ENCODE data around the gene OPCML. TPM values are rescaled to one million over a fixed set of nuclear protein-coding genes. Genes with fewer than 3 reads are reported as not detected.

The OPCML gene
- polyA plus RNA-seq, 1 donor from 2014 or later: 11.6 TPM

GRCh38 chr11:132621976-132622580 lies 910.2 kb downstream of the OPCML start:
- Histone ChIP-seq H4K20me1 (ENCODE audit: insufficient read depth) (no peaks in the 10 kb centered on the region), H2AFZ (ENCODE audit: low read depth, low read length) (no peak overlapping the region), H3K27me3 (ENCODE audit: insufficient read depth, low read depth, low read length) (no peaks in the 10 kb centered on the region), H3K27ac (ENCODE audit: low read length) (no peak overlapping the region), H3K9me2 (ENCODE audit: insufficient read depth, low read length) (no peaks in the 10 kb centered on the region), H3K79me2 (replicated peaks; ENCODE audit: insufficient read depth, low read length) (no peaks in the 10 kb centered on the region), H3K9me3 (ENCODE audit: low read length) (no peaks in the 10 kb centered on the region), H3K9ac (ENCODE audit: low read length) (no peak overlapping the region), H3K4me3 (ENCODE audit: low read length) (no peak overlapping the region), H3F3A (ENCODE audit: insufficient read depth, low read length, poor library complexity, severe bottlenecking) (no peaks in the 10 kb centered on the region), H3K4me2 (ENCODE audit: low read length) (no peak overlapping the region), H3K36me3 (ENCODE audit: insufficient read depth, low read length) (no peaks in the 10 kb centered on the region)
- TF ChIP-seq RAD21 (conservative IDR thresholded peaks at IDR 0.05) (no peak), REST (IDR thresholded peaks at IDR 0.05; ENCODE audit: borderline replicate concordance) (no peak), MXI1 (conservative IDR thresholded peaks at IDR 0.05; ENCODE audit: poor library complexity, severe bottlenecking) (no peak), EZH2 (IDR thresholded peaks at IDR 0.05; ENCODE audit: borderline replicate concordance, insufficient read depth, low read length, poor library complexity, severe bottlenecking) (no peak), TAF1 (IDR thresholded peaks at IDR 0.05; ENCODE audit: low read depth) (no peak)

- no peaks in the 10 kb centered on the region for H3K27me3 ChIP-seq (ENCODE audit: insufficient read depth, low read depth, low read length)
- no peaks in the 10 kb centered on the region for H3K79me2 ChIP-seq (replicated peaks; ENCODE audit: insufficient read depth, low read length)
- no peaks in the 10 kb centered on the region for H4K20me1 ChIP-seq (ENCODE audit: insufficient read depth)
- H3K4me3 ChIP-seq (ENCODE audit: low read length): no peak overlapping the region
- no peaks in the 10 kb centered on the region for H3K36me3 ChIP-seq (ENCODE audit: insufficient read depth, low read length)
- H3K4me2 ChIP-seq (ENCODE audit: low read length): no peak overlapping the region
- no peak overlapping the region for H3K9ac ChIP-seq (ENCODE audit: low read length)
- H2AFZ ChIP-seq (ENCODE audit: low read depth, low read length): no peak overlapping the region
- H3K9me3 ChIP-seq (ENCODE audit: low read length): no peaks in the 10 kb centered on the region
- no peak overlapping the region for H3K27ac ChIP-seq (ENCODE audit: low read length)
- H3F3A ChIP-seq (ENCODE audit: insufficient read depth, low read length, poor library complexity, severe bottlenecking): no peaks in the 10 kb centered on the region
- no peak for TF ChIP-seq CTCF (IDR thresholded peaks at IDR 0.05; ENCODE audit: poor library complexity, severe bottlenecking)
- TF ChIP-seq RAD21 (conservative IDR thresholded peaks at IDR 0.05): no peak
- no peak for TF ChIP-seq TAF1 (IDR thresholded peaks at IDR 0.05; ENCODE audit: low read depth)
- TF ChIP-seq REST (IDR thresholded peaks at IDR 0.05; ENCODE audit: borderline replicate concordance): no peak
- no peak for TF ChIP-seq POLR2AphosphoS5 (IDR thresholded peaks at IDR 0.05)
- no peak for TF ChIP-seq SMC3 (conservative IDR thresholded peaks at IDR 0.05; ENCODE audit: poor library complexity)
- TF ChIP-seq EZH2 (IDR thresholded peaks at IDR 0.05; ENCODE audit: borderline replicate concordance, insufficient read depth, low read length, poor library complexity, severe bottlenecking): no peak
- no peak for TF ChIP-seq EP300 (conservative IDR thresholded peaks at IDR 0.05; ENCODE audit: poor library complexity, severe bottlenecking)
- TF ChIP-seq MXI1 (conservative IDR thresholded peaks at IDR 0.05; ENCODE audit: poor library complexity, severe bottlenecking): no peak
- H3K9me2 ChIP-seq (ENCODE audit: insufficient read depth, low read length): no peaks in the 10 kb centered on the region
Measured at GRCh38 chr11:132620423-132620822, 911.9 kb downstream of the OPCML start.
